GM18868 (cell line): ENCODE measurements around the gene EIF1AX.
A peak's percentile ranks its signal among the peaks of the same experiment; 100 is the strongest.
"Not testable (repeated sequence)": the region's sequence is repeated elsewhere in the genome, so short reads cannot be mapped to it uniquely, and the experiment has no call there.

ENCODE experiments used
- ATAC-seq: cut with Tn5 transposase; IDR thresholded peaks from one replicate; pipeline ENCODE4 v1.9.1; 2021; ENCODE audit warnings: mild to moderate bottlenecking, moderate library complexity; ENCODE audit not compliant: unreplicated experiment

EIF1AX gene

GRCh38 chrX:20141281-20142220 lies at the start of gene EIF1AX:
Gene EIF1AX, minus strand, starts transcription at chrX:20141838. Its CDS starts 198 bp downstream, at chrX:20141640.
- peak; percentile 99 for ATAC-seq

- no peak for ATAC-seq
Observed at GRCh38 chrX:20189171-20189570, 47.5 kb upstream of the EIF1AX start.

GRCh38 chrX:20181598-20182329 lies 40.1 kb upstream of the EIF1AX start:
- peak; percentile 81 for ATAC-seq

GRCh38 chrX:20177093-20177492 lies 35.5 kb upstream of the EIF1AX start:
- no peak for ATAC-seq

GRCh38 chrX:20173856-20174255 lies 32.2 kb upstream of the EIF1AX start:
- ATAC-seq = no peak

- no peak for ATAC-seq
Observed at GRCh38 chrX:20173313-20173712, 31.7 kb upstream of the EIF1AX start.

GRCh38 chrX:20171887-20172286 lies 30.2 kb upstream of the EIF1AX start:
- ATAC-seq = no peak

- not testable (repeated sequence) for ATAC-seq
Observed at GRCh38 chrX:20162516-20162915, 20.9 kb upstream of the EIF1AX start.

- ATAC-seq = no peak
Observed at GRCh38 chrX:20159797-20160385, 18.3 kb upstream of the EIF1AX start.

- ATAC-seq = no peak
Observed at GRCh38 chrX:20151689-20152088, 10.1 kb upstream of the EIF1AX start.

GRCh38 chrX:20149326-20149725 lies 7.7 kb upstream of the EIF1AX start:
- no peak for ATAC-seq

- no peak for ATAC-seq
Observed at GRCh38 chrX:20147561-20147960, 5.9 kb upstream of the EIF1AX start.

GRCh38 chrX:20144491-20144890 lies 2.9 kb upstream of the EIF1AX start:
- ATAC-seq = no peak

GRCh38 chrX:20143561-20143960 lies 1.9 kb upstream of the EIF1AX start:
- no peak for ATAC-seq

- no peak for ATAC-seq
Observed at GRCh38 chrX:20143111-20143510, 1.5 kb upstream of the EIF1AX start.

GRCh38 chrX:20140420-20140819 lies 1.2 kb downstream of the EIF1AX start:
- no peak for ATAC-seq

- no peak for ATAC-seq
Observed at GRCh38 chrX:20139966-20140365, 1.7 kb downstream of the EIF1AX start.

GRCh38 chrX:20135944-20136343 lies 5.7 kb downstream of the EIF1AX start:
- no peak for ATAC-seq

- ATAC-seq = no peak
Observed at GRCh38 chrX:20132666-20133065, 9.0 kb downstream of the EIF1AX start.

GRCh38 chrX:20130357-20130756 lies 11.3 kb downstream of the EIF1AX start:
- ATAC-seq = no peak

- no peak for ATAC-seq
Observed at GRCh38 chrX:20129547-20129946, 12.1 kb downstream of the EIF1AX start.

- no peak for ATAC-seq
Observed at GRCh38 chrX:20128670-20129069, 13.0 kb downstream of the EIF1AX start.
